Measurements from ENCODE around the gene ATP2C1.
A peak's percentile ranks its signal among the peaks of the same experiment; 100 is the strongest.
"Not testable (repeated sequence)": the region's sequence is repeated elsewhere in the genome, so short reads cannot be mapped to it uniquely, and the experiment has no call there.

ATP2C1 gene

GRCh38 chr3:130991126-130991525 is 97.2 kb downstream of the ATP2C1 start:
- DNase-seq: no peak

- DNase-seq: no peak
Observed at GRCh38 chr3:130992344-130992743, 98.5 kb downstream of the ATP2C1 start.

GRCh38 chr3:130997289-130997688 is 103.4 kb downstream of the ATP2C1 start:
- peak; percentile 69 for DNase-seq

- no peak for DNase-seq
Observed at GRCh38 chr3:131001071-131001470, 107.2 kb downstream of the ATP2C1 start.

GRCh38 chr3:131004603-131005002 is 110.7 kb downstream of the ATP2C1 start:
- DNase-seq: no peak

GRCh38 chr3:131007256-131007655 is 113.4 kb downstream of the ATP2C1 start:
- DNase-seq: no peak

GRCh38 chr3:131007782-131008181 is 113.9 kb downstream of the ATP2C1 start:
- no peak for DNase-seq

- no peak for DNase-seq
Observed at GRCh38 chr3:131008326-131008725, 114.4 kb downstream of the ATP2C1 start.

GRCh38 chr3:131009698-131010097 is 115.8 kb downstream of the ATP2C1 start:
- no peak for DNase-seq

GRCh38 chr3:131018970-131019369 is 125.1 kb downstream of the ATP2C1 start:
- no peak for DNase-seq

- DNase-seq: peak; percentile 92
Observed at GRCh38 chr3:131020122-131020693, 126.3 kb downstream of the ATP2C1 start.

GRCh38 chr3:131025539-131025938 is 131.7 kb downstream of the ATP2C1 start:
- DNase-seq: no peak

- DNase-seq: peak; percentile 96
Observed at GRCh38 chr3:131026321-131027151, 132.7 kb downstream of the ATP2C1 start, which contains the start of the genes ASTE1 and NEK11. Gene ASTE1, minus strand, starts transcription at chr3:131026825. Its CDS starts 1,519 bp downstream, at chr3:131025306. Gene NEK11, plus strand, starts transcription at chr3:131026877. Its CDS starts 2,832 bp downstream, at chr3:131029709.

GRCh38 chr3:131028844-131029243 is 135.0 kb downstream of the ATP2C1 start:
- DNase-seq: no peak

- no peak for DNase-seq
Observed at GRCh38 chr3:131031660-131032059, 137.8 kb downstream of the ATP2C1 start.

GRCh38 chr3:131033480-131034080 is 139.7 kb downstream of the ATP2C1 start:
- DNase-seq: peak; percentile 83

GRCh38 chr3:131036200-131036816 is 142.4 kb downstream of the ATP2C1 start:
- no peak for DNase-seq

GRCh38 chr3:131036986-131037385 is 143.1 kb downstream of the ATP2C1 start:
- no peak for DNase-seq

GRCh38 chr3:131038326-131038725 is 144.4 kb downstream of the ATP2C1 start:
- DNase-seq: no peak

GRCh38 chr3:131042271-131042985 is 148.5 kb downstream of the ATP2C1 start:
- DNase-seq: not testable (repeated sequence)

GRCh38 chr3:131047582-131047981 is 153.7 kb downstream of the ATP2C1 start:
- peak; percentile 37 for DNase-seq

GRCh38 chr3:131048030-131048429 is 154.1 kb downstream of the ATP2C1 start:
- no peak for DNase-seq

- DNase-seq: no peak
Observed at GRCh38 chr3:131050001-131050400, 156.1 kb downstream of the ATP2C1 start.

All from hematopoietic multipotent progenitor cell treated with erythropoietin and hydrocortisone succinate and interleukin-3 and kit ligand, for 4 days (in vitro differentiated cells).